CD4-positive, alpha-beta T cell treated with Interleukin-21 for 1 hour (primary cell): ENCODE data around the gene LIPT2.
"Not testable (repeated sequence)": the region's sequence is repeated elsewhere in the genome, so short reads cannot be mapped to it uniquely, and the experiment has no call there.

Experiments used
- DNase-seq: peaks from one replicate; pipeline ENCODE4 v3.0.0-alpha.2; 2020

LIPT2 gene

DNA sequence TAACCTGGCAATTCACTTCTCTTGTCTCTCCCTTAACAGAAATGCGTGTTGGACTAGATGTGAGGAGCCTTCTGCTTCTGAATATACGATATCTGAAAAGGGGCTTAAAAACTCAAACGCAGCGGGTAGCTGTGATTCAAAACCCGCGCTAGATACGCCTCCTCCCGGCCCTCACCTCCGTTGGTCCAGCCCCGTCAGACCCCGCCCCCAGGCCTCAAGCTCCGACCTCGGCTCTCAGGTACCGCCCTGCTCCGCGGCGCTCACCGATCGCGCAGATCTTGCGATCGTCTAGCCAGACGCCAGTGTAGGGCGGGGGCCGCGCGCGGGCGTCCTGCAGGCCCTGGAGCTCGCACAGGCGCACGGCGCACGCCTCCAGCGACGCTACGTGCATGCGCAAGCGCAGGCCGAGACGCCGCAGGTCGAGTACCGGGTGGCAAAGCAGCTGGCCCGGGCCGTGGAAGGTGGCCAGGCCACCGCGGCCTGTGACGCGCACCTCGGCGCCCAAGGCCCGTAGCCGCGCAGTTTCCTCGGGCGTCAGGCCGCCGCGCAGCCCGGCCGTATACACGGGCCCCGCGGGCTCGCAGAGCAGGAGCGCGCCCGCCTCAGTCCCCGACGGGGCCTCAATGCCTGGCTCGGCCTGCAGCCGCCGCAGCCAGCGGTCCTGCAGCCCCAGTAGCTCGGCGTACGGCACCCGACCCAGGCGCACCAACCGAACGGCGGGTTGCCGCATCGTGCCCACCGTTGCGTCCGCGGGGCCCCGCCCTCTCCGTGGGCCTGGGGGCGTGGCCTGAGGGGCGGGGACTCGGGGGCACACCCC lies at the start of gene LIPT2:
LIPT2 (minus strand) TSS at position 751 of the 817 bp plus-strand sequence; CDS start at position 730, 21 bp downstream.
- DNase-seq: peak; percentile 97

DNA sequence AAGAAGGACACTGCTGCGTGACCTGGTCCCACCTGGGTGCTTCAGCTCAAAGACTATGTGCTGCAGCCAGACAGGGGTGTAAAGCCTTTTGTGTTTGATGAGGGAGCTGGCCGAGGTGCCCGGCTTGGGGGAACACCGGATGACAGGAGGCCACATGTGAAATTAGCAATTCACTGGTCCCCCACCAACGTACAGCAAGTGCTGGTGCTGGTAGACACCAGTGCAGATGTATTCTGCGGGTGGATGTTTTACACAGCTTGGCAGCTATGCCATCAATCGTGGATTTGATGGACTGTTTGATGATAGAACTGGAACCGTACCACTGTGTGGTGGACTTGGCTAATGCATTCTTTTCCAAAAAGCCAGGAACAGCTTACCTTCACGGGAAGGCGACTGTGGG lies 47.9 kb upstream of the LIPT2 start:
- no peak for DNase-seq

DNA sequence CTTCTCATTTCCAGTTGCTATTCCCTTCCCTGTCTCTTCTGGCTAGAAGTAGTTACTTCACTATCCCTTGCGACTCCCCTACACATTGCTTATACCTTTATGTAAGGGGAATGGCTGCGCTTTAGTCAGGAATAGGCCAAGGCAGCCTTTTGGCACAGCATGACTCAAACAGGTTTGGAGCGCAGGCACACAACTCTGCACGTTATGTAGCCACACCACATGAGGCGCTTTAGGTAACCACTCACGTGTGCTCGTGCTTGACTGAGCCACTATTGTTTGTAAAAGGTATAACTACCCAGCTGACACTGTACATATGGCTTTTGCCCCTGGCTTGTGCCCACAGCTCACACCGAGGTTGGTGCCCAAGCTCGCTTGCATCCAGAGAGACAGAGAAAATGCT lies 46.7 kb upstream of the LIPT2 start:
- no peak for DNase-seq

DNA sequence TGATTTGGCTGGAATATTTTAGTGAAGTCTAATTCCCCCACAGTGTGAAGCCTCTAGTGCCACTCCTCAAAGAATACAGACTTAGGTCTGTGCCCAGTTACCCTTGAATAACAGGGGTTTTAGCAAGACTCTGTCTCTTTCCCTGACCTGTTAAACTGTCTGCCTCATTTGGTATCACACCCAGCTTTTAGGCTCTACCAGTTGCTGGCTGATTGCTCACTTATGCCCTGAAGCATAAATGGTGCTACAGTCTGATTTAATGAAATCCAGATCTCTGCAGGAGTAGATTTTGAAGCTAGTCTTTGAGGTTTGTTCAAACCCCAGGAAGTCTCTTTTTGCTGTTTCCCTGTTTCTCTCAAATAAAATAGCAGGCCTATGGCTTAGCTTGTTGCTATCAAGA lies 45.2 kb upstream of the LIPT2 start:
- no peak for DNase-seq

DNA sequence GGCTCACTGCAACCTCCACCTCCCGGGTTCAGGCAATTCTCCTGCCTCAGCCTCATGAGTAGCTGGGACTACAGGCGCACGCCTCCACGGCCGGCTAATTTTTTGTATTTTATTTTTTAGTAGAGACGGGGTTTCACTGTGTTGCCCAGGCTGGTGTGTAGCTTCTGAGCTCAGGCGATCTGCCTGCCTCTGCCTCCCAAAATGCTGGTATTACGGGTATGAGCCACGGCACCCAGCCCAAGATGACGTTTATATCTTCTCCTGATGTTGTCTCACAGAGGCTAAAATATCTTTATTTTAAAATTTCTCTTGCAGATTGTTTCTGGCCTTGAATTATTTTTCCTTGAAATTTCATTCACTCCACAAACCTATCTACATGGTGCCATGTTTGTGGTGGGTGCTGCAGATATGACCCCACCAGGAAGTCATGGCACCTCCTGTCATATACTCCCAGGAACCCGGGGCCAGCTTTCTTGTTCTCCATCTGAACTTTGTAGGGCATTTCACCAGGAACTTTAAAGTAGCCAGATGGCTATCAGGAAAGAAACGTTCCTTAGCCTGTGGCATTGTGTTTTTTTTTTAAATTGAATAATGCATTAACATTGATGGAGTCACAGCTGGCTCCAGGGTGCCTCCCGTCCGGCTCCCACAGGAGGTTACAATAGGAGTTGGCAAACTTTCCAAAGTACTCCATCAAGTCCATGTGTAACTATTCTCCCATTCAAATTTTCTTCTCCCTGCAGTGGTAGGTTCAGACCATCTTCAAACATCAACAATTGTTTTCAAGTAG lies 42.0 kb upstream of the LIPT2 start:
- DNase-seq: no peak

DNA sequence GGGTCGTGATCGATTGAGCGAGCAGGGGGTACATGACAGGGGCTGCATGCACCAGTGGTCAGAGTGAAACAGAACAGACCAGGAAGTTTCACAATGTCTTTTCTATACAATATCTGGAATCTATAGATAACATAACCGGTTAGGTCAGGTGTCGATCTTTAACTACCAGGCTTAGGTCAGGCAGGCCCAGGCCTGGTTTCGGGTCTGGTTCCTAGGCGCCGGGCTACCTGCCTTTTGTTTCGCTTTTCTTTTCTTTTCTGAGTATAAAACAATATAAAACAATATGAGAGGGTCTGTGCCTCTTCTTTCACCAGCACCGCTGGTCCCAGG lies 41.4 kb upstream of the LIPT2 start:
- DNase-seq: not testable (repeated sequence)

DNA sequence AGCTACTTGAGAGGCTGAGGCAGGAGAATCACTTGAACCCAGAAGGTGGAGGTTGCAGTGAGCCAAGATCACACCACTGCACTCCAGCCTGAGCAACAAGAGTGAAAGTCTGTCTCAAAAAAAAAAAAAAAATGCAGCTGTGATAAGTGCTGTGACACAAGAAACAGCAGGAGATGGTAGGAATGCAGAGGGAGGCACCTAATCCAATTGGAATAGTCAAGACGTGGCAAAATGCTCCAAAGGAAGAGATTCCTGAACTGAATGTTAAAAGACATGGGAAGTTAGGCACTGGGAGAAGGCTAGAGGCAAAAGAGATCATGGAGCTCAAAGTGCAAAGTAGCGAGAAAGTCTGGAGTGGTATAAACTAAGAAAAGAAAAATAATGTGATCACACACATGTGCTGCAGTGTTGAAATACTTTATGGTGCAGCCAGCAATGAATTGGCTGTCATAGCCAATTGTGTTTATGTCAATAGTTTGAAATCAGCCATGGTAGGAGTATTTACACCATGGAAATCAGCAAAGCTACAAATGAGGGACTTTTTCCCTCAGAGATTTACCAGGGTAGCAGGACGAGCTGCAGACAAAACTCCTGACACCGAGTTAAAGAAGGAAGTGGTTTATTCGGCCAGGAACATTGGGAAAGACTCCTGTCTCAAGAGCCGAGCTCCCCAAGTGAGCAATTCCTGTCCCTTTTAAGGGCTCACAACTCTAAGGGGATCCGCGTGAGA lies 40.9 kb upstream of the LIPT2 start:
- no peak for DNase-seq

DNA sequence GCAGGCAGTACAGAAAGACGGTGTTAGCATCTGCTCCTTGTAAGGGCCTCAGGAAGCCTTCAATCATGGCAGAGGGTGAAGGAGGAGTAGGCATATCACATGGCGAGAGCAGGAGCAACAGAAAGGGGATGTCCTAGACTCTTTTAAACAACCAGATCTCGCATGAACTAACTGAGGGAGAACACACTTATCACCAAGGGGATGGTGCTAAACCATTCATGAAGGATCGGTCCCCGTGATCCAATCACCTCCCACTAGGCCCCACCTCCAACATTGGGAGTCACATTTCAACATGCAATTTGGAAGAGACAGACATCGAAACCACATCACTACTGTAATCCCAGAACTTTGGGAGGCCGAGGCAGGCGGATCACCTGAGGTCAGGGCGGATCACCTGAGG lies 39.9 kb upstream of the LIPT2 start:
- DNase-seq: no peak

DNA sequence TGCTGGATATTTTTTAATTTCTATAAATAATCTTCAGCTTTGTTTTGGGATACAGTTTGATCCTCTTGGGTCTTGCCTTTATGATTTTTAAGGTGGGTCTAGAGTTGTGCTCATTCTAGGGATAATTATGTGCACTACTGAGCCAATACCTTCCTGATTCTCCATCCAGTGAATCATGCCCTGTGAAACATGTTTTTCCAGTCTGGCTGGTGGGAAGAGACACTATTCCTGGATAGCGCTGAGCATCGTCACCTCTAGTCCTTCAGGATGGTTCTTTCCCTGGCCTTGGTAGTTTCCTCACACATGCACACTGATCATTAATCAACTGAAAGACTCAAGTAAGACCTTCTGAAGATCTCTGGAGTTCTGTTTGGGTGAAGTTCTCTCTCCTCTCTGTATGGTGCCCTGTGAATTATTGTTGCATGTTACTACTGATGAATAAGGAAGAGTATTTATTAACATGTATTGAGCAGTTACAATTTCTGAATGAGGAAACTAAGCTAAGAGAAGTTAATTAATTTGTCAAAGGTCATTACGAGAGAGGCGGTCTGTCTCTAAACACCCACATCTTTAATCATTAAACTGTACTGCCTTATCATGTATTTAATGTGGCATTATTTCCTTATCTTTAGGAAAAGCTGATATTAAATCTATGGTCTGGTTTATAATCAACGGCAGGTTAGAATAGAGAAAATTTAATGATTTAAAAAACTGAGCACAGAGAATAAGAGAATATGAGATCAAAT lies 39.1 kb upstream of the LIPT2 start:
- no peak for DNase-seq

DNA sequence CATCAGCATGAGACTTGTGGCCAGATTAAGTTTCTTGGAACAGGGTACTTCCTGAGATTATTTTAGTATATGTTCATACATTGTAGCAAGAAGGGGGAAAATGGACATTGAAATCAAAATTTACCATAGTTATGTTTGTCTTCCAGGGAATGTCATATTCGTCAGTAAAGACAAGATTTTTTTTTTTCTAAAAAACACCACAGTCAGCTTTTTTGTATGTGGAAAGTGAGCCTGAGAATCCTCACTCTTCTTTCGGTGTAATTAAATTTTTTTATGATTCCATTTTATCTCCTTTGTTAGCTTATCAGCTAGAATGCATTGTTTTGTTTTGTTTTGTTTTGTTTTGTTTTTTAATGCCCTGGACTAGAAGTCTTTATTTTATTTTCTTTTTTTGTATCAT lies 31.5 kb upstream of the LIPT2 start:
- no peak for DNase-seq

DNA sequence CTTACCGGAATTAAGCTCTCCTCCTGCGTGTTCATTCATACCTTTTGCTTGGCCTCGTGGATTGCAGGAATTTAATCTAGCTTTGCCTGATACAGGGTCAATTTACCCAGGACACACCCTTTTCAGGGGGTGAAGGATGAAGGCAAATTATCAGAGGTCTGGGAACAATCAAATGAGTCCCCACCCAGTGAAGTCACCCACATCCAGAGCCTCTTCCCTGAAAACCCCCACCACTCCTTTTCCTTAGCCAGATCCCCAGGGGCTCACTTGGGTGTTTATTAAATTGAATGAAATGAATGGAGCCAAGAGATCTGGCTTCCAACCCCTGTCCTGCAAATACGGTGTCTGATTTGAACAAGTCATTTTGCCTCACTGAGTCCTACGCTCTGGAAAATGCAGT lies 31.0 kb upstream of the LIPT2 start:
- no peak for DNase-seq

DNA sequence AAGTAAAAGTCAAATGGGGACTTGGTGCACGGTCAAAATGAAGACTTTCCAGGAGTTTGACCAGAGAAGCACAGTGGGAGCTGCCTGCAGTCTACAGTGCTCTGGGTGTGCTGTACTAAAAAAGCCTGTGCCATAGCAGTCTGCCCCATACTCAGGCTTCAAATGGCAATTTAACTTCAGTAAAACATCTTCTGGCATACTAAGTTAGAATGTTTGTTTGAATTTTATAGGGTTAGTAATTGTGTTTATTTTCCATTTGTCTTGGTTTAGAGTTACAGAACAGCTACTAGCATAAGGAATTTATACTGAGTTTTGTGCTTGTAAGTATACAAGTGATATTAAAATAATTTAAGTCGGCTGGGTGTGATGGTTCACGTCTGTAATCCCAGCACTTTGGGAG lies 29.3 kb upstream of the LIPT2 start:
- no peak for DNase-seq

DNA sequence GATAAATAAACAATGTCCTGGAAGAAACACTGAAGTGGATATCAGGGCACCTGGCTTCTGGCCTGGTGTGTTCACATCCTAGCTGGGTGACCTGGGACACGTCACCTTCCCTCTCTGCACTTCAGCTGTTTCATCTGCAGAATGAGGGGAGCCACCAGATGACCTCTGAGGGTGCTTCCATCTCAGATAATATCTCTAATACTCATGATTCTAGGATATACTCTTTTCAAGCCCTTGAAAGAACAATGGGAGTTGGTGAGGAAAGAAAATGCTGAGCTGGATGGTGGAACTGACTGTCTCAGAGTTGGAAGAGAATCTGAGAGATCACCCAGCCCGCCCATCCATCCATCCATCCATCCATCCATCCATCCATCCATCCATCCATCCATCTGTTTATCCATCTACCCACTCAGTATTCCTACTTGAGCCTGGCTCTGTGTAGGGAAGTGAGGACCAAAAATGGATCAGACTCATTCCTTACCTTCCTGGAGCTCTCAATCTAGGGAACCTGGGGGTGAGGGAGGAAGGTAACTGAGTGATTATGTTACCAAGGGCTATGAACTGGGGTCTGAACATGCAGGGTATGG lies 28.2 kb upstream of the LIPT2 start:
- DNase-seq: no peak

DNA sequence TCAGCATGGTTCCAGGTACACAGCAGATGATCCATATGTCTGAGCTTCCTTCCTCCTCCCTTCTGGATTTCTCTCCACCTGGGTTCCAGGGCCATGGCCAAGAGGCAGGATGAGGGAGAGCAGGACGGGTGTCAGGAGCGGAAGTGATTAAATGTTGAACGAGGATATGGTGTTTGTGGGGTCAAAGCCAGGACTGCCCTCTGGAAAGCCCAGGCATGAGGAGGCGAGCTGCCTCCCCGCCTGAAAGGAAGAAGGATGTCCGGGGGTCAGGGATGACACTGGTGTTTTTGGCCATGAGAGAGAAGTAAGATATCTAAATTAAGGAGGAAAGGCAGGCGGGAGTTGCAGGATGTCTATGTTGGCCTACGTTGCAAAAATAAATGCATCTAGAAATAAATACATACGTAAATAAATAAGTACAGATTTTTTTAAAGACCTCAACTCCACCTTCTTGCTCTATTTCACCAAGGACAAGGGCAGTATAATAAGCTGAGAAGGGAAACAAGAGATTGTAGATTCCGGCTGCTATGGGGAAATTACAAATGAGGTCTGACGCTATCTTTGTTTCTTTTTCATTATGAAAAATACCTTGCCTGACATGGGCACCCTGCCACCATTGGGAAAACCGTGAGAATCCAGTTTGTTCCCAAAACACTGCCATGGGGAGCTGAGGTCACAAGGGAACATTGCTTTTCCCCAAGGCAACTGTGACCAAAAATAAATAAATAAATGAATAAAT lies 27.6 kb upstream of the LIPT2 start:
- DNase-seq: no peak

DNA sequence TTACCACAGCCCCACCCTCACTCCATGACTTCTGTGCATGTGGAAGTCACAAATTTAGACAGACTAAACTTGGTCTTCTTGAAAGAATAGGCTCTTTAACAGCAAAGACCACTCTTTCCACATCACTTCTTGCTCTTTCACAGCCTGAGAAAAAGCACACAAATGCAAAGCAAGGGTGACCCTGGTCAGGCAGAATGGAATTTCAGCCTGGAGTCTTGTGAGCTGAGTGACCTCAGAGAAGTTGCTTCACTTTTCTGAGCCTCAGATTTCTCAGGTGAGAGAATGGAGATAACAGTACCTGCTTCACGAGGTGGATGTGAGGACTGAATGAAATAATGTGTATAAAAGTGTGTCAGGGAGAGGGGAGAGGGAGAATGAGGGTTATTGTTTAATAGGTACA lies 26.8 kb upstream of the LIPT2 start:
- no peak for DNase-seq

DNA sequence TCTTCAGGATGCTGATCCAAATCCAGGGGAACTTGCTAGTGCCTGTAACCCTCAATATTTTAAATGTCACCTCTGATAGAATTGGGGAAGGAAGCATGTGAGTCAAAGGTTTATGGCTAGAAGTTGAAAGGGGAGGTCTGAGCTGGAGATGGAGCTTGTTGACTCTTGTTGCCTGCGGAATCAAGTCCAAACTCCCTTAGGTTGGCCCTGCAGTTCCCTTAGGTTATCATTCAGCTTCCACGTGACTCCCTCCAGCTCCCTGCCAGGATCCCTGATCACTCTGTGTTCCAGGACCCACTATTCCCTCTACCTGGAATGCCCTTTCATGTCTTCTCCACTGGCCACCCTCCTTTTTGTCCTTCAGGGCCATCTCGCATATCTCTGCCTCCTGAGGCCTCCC lies 26.2 kb upstream of the LIPT2 start:
- DNase-seq: no peak

DNA sequence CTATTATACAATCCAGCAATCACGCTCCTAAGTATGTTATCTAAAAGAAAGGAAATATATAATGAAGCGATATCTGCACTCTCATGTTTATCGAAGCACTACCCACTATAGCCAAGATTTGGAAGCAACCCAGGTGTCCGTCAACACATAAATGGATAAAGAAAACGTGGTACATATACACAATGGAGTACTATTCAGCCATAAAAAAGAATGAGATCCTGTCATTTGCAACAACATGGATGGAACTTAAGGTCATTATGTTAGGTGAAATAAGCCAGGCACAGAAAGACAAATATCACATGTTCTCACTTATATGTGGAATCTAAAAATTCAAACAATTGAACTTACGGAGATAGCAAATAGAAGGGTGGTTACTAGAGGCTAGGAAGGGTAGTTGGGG lies 24.1 kb upstream of the LIPT2 start:
- DNase-seq: not testable (repeated sequence)

DNA sequence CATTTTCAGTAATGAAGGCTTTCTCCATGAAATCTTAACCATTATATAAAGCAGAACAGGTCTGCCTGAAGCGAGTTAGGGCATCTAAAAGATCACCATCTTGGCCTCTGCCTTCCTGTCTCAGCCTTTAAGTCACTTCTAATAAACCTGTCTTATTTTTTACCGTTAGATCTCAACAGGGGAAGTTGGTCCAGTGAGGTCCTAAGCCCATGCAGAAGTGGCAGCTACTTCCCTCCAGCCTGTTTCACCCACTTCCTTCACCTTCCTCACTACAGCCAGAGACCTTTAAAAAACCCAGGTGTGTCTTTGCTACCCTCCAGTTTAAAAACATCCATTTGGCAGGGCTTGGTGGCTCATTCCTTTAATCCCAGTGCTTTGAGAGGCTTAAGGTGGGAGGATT lies 14.1 kb upstream of the LIPT2 start:
- DNase-seq: no peak

DNA sequence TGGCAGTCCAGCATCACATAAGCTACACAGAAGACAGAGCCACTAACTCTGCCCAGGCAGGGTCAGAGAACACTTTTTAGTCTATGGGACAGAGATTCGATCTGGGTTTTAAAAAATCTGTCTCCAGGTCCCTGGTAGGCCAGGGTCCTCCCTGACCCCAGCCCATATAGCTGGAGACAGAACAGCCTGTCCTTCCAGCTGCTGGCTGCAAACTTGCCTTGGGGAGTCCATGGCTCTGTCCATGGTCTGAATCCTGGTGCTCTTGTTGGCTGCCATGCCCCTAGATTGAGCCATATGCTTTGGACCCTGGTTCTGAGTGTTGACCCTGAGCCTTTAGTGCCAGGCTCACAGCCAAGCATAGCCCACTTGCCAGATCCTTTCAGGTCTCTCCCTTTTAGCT lies 13.3 kb upstream of the LIPT2 start:
- DNase-seq: no peak

DNA sequence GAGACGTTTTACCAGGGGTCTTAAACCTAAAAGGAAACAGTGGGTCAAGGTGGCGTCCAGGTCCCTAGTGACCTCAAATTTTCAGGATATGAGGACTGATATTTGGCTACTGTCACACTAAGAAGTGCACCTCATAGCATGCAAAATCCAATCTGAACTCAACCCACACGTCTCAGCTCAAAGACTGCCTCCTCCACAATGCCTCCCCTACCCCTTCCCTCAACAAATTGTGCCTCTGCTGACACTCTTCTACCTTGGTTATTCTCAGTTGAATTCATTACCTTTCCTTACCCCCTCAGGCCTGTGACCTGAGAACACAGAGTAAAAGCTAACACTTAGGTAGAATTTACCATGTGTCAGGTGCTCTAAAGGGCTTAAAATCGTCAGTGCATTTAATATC lies 12.4 kb upstream of the LIPT2 start:
- DNase-seq: no peak

DNA sequence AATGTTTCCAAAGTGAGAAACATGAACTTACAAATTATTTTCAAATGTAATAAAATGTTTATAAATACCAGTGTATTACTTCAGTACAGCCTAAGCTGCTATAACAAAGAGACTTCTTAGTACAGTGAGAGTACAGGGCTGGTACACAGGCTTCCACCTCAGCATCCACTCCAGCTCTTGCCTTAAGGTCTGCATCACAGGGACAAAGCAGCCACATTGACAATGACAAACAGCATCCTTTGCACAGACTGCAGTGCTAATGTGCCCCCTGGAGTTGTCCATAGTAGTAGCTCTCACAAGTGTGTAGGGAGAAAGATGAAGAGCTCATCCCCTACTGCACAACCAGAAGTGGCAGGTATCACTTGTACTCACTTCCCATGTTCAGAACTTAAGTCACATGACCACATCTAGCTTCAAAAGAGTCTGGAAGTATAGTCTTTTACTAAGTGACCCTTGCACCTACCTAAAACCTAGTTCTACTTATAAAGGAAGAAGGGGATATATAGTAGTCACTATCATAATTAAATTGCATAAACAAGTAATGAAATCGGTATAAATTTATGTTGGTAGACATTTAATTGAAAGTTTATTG lies 10.7 kb upstream of the LIPT2 start:
- DNase-seq: no peak

DNA sequence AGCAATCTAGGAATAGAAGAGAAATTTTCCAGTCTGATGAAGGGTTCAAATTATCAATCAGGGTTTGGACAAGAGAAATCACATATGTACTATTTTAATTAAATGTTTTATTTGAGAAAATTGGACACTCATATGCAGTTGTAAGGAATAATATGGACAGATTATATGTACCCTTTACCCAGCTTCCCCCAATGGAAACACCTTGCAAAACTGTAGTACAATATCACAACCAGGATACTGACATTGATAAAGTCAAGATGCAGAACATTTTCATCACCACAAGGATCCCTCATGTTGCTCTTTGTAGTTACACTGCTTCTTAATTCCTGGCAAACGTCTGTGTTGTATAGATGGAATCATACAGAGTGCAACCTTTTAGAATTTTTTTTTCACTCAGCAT lies 1.4 kb upstream of the LIPT2 start:
- no peak for DNase-seq
